GM18511 (cell line): ENCODE data around the gene C4orf46.
"Not testable (repeated sequence)": the region's sequence is repeated elsewhere in the genome, so short reads cannot be mapped to it uniquely, and the experiment has no call there.

Source experiments
- ATAC-seq: cut with Tn5 transposase; IDR thresholded peaks from one replicate; pipeline ENCODE4 v1.9.1; 2021; ENCODE audit warnings: mild to moderate bottlenecking, moderate library complexity; ENCODE audit not compliant: unreplicated experiment

The C4orf46 gene

GRCh38 chr4:158671665-158671914 is at the start of gene C4orf46:
Gene C4orf46 (minus strand): TSS chr4:158671887. CDS start chr4:158671801, 86 bp downstream.
- no peak for ATAC-seq

- ATAC-seq: no peak
These were observed 44.1 kb upstream of the C4orf46 start for GRCh38 chr4:158715802-158716201.

- no peak for ATAC-seq
These were observed 43.2 kb upstream of the C4orf46 start for GRCh38 chr4:158714937-158715336.

GRCh38 chr4:158712622-158713021 is 40.9 kb upstream of the C4orf46 start:
- not testable (repeated sequence) for ATAC-seq

- no peak for ATAC-seq
These were observed 39.1 kb upstream of the C4orf46 start for GRCh38 chr4:158710814-158711213.

GRCh38 chr4:158704274-158704673 is 32.6 kb upstream of the C4orf46 start:
- no peak for ATAC-seq

GRCh38 chr4:158688813-158689212 is 17.1 kb upstream of the C4orf46 start:
- no peak for ATAC-seq

- ATAC-seq: no peak
These were observed 10.4 kb upstream of the C4orf46 start for GRCh38 chr4:158682066-158682465.

GRCh38 chr4:158681629-158682028 is 9.9 kb upstream of the C4orf46 start:
- no peak for ATAC-seq

GRCh38 chr4:158678767-158679166 is 7.1 kb upstream of the C4orf46 start:
- ATAC-seq: no peak

GRCh38 chr4:158676076-158676475 is 4.4 kb upstream of the C4orf46 start:
- ATAC-seq: no peak

- no peak for ATAC-seq
These were observed 1.9 kb upstream of the C4orf46 start for GRCh38 chr4:158673633-158674032.

GRCh38 chr4:158671915-158672806 is 474 bp upstream of the C4orf46 start, which contains the start of gene ETFDH:
Gene ETFDH (plus strand): TSS chr4:158672296. CDS start chr4:158672457, 161 bp downstream.
- ATAC-seq: peak; percentile 86

- ATAC-seq: peak; percentile 34
These were observed 567 bp downstream of the C4orf46 start for GRCh38 chr4:158670975-158671664.

- no peak for ATAC-seq
These were observed 2.4 kb downstream of the C4orf46 start for GRCh38 chr4:158669310-158669709.

- no peak for ATAC-seq
These were observed 4.0 kb downstream of the C4orf46 start for GRCh38 chr4:158667651-158668198.

- ATAC-seq: no peak
These were observed 4.8 kb downstream of the C4orf46 start for GRCh38 chr4:158666892-158667291.

GRCh38 chr4:158664806-158665205 is 6.9 kb downstream of the C4orf46 start:
- no peak for ATAC-seq

- ATAC-seq: not testable (repeated sequence)
These were observed 7.7 kb downstream of the C4orf46 start for GRCh38 chr4:158663707-158664625.

- ATAC-seq: not testable (repeated sequence)
These were observed 8.4 kb downstream of the C4orf46 start for GRCh38 chr4:158663255-158663654.

- no peak for ATAC-seq
These were observed 14.4 kb downstream of the C4orf46 start for GRCh38 chr4:158657291-158657690.
